NCI-H2196 (cell line): ENCODE measurements around the gene SPOCK3.
A peak's percentile ranks its signal among the peaks of the same experiment; 100 is the strongest.

Experiments used
- DNase-seq: peaks from one replicate; lab custom pipeline; 2025; ENCODE audit not compliant: unreplicated experiment; lab: John Stamatoyannopoulos, UW

Gene SPOCK3

DNA sequence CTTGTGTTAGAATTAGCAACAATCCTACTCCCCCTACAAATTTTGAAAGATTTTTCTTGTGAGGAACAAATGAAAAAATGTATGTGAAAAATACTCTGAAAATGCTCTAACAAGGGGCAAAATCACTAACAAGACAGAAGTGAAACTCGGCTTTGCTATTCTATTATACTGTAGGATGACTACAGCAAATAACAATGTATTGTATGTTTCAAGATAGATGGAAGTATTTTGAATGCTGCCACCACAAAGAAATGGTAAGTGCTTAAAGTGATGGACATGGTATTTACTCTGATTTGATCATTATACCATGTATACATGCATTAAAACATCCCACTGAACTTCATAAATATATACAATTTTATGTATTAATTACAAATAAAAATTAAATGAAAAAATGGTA, 192.8 kb downstream of the SPOCK3 start:
- no peak for DNase-seq

- DNase-seq: no peak
These were observed 198.9 kb downstream of the SPOCK3 start for GRCh38 chr4:167035390-167035789.

DNA sequence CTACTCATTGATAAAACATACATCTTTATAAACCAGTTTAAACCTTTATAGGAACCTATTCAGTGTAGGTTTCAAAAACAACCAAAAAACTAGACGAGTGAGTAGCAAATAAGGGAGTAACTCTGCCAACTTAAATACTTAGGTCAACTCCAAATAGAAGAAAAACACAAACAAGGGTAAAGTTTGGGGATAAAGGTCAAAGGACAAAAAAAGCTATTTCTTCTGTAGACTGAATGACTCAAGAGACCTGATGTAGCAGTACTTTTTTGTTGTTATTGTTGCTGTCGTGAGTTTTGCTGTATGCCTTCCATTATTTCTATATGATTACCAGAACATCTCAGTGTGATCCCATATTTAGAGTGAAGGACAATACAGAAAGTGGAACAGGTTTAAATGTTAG, 199.3 kb downstream of the SPOCK3 start:
- no peak for DNase-seq

GRCh38 chr4:167032871-167033270, 201.4 kb downstream of the SPOCK3 start:
- no peak for DNase-seq

DNA sequence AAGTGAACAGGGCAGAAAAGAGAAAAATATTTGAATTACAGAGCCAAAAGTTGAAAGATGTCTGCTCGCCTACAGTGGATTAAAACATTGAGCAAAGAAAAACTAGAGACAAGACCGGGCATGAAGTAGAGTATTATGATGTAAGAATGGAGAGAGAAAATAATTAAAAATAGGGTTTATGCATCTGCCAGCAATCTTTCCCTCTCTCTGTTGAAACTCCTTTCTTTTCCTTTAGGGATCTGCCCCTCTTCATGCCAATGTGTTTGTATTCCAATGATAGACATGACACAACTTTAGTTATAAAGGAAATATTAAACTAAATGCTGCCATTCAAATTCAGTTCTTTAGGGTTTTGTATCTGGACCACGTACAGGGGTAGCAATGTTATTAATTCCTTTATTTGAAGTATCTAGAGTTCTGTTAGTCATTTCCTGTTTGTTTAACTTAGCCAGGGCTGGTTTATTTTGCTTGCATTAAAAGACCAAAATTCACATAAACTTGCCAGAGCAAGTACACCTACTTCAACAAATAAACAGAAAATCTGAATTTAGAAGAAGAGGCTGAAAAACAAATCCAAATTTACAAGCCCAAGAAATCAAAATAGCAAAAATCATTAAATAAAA, 202.6 kb downstream of the SPOCK3 start:
- no peak for DNase-seq

DNA sequence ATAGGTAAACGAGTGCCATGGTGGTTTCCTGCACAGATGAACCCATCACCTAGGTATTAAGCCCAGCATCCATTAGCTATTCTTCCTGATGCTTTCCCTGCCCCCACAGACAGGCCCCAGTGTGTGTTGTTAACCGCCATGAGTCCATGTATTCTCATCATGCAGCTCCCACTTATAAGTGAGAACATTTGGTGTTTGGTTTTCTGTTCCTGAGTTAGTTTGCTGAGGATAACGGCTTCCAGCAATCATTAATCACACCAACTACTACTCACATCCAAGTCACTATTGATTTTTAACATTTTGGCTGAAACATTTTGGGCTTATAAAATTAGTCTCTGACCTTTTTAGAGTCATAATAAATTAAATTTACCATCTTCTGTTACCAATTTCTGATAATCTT, 205.3 kb downstream of the SPOCK3 start:
- DNase-seq: no peak

DNA sequence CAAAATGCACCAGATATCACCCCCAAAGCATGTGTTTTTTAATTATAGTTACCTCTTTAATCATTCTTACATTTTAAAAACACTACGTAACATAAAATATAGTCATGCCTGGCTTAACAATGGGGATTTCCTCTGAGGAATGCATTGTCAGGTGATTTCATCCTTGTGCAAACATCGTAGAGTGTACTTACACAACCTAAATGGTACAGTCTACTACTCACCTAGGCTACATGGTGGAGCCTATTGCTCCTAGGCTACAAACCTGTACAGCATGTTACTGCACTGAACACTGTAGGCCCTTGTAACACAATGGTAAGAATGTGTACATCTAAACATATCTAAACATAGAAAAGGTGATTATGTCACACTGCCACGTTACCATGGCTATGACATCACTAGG, 208.6 kb downstream of the SPOCK3 start:
- DNase-seq: no peak

DNA sequence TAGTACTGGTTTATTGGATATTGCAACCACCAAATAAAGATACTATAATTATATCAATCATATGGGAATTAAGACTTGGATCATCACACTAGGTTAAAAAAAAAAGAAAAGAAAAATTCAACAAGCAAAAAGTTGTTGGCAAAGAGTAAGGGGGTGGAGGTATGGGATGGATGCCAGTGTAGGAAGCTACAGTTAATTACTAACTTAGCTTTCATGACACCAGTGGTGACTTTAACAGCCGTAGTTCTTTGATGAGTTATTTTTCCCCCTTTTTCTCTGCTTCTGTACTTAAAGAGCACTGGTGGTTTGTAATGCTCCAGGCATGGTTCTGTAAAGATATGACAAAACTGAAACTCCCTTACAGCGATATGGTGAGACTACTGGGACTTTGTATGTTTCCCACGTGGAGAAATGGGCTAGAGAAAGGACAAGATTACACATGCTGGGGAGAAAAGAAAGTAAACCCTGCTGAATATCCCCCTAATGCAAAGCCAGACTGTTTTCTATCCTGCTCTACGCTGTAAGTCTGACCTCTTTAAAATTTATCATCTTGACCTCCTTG, 210.8 kb downstream of the SPOCK3 start:
- DNase-seq: no peak

DNA sequence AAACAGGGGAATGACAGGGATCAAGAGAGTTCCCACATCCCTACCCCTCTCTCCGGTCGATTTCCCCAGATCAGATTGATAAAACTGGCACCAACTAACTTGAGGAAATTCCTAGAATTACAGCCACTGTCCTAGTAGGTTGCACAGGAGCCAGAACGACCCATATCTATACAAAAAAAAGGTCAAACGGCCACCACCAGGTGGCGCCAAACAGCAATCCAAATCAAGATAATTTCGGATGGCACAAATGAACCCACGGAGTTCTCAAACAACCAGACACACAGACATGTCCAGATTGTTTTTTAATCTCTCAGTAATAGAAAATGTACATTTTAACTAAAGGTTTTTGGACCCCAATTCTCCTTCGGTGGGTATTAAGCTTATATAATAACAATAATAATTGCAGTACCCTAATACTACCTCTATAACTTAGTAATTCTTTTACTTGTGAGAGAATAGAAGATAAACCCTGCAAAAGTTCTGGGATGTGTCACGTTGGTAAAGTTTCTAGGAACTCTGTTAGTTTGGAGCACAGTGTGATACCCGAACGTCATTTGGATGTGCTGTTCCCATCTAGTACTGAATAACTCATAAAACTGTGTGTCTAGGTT, 212.6 kb downstream of the SPOCK3 start:
- peak; percentile 45 for DNase-seq

DNA sequence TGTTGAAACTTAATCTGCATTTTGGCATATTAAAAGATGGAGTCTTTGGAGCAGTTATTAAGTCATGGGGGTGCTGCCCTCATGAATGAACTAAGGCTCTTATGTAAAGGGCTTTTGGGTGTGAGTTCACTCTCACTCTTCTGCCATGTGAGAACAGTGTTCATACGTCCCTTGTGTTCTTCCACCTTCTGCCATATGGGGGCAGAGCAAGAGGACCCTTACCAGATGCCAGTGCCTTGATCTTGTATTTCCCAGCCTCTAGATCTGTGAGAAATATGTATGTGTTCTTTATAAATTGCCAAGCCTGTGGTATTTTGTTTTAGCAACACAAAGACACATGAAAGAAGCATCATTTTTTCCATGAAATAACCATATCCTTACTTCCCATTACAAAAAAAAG, 213.9 kb downstream of the SPOCK3 start:
- no peak for DNase-seq

DNA sequence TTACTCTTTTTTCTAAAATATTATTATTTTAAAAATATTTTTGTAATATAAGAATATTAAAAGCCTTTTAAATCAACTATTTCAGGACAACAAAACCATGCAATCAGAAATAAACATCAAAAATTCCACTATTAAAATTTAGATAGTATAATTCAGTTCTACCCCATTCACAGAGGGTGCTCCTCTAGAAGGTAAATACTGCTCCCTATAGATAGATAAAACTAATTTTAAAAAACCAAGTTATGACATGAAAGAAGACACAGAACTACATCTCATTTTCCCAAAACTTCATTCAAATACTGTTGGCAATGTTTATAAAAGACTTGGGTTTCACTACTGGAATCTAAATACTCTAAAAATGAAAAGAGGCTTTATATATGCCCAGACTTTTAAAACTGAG, 219.3 kb downstream of the SPOCK3 start:
- DNase-seq: no peak

DNA sequence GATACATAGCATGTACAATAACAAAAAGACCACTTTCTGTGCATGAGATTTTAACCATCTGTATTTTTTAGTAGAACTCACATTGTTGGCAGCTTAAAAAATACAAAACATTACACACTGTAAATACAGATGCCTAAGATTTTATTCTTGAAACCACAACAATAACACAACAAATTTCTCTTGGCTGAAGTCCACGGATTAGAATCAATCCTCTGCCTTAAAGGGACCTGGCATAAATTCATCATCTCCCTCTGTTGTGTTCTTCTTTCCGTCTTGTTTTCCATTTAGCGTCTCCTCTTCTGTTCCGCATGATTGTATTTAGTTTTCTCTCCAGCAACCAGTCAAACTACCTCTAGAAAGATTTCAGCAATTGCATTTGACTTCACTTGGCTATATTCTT, 231.0 kb downstream of the SPOCK3 start:
- DNase-seq: no peak

DNA sequence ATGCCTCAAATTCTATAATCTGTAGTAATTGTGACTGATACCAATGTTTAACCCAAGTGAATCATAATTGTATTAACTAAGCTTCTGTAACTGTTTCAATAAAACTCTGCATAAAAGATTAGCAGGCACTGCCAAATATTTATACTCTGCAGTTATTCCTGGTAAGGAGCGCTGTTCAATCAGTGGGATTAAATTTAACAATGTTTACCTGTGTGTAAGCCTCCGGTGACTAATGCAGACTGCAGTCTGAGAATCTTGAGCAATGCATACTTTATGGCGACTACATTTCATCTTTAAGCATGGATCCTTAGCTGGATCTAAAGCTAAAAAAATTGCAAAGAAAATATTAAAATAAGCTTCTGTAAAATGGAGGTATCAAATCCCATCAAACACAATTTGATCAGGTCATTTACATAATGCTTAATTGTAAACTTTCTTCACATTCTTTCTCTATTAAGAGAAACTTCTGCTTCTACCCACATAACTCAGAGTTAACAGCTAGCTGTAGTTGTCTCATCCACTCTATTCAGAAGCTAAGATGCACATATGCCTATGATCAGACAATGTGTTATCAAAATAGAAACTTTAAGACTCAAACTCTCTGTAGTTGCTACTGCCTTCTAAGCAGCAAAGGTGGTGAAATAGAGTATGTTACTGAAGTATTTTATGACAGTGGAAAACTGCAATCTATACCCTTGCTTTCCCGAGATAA, 234.0 kb downstream of the SPOCK3 start:
- no peak for DNase-seq

- DNase-seq: no peak
These were observed 238.1 kb downstream of the SPOCK3 start for GRCh38 chr4:166996216-166996615.

DNA sequence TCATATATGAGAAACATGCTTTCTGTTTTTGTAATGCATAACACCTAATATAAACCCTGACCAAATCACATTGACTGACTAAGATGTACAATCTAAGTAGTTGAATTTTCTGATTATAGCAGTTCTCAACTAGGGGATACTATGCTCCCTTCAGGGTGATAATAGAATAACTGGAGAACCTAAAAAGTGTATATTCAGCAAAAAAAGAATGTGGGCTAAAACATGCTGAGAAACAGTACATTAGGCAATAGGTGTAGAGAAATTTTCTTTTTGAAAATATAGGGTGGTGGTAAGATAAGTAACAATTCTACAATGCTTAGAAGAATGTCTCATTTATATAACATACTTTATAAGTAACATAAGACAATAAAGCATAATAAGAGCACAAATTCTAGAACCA, 239.6 kb downstream of the SPOCK3 start:
- DNase-seq: no peak

GRCh38 chr4:166991006-166991561, 243.2 kb downstream of the SPOCK3 start:
- DNase-seq: no peak

GRCh38 chr4:166989886-166990285, 244.4 kb downstream of the SPOCK3 start:
- no peak for DNase-seq

GRCh38 chr4:166987026-166987425, 247.3 kb downstream of the SPOCK3 start:
- DNase-seq: no peak

DNA sequence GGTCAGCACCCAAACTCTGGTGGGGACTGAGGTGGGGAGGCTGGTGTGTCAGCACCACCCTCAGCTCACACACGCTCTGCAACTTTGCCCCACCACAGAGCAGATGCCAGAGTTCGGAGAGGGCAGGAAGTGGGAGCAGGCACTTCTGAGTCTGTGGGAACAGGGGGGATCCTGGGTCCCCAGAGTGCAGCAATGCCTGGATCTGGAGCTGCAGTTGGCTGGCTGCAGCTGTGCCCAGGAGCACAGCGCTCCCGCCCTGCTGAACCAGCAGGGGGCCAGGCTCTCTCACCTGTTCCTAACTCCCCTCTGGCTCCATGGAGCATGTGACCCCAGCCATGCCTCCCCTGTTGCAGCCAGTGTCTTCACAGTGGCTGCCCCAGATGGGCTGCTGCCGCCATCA, 252.4 kb downstream of the SPOCK3 start:
- DNase-seq: no peak

DNA sequence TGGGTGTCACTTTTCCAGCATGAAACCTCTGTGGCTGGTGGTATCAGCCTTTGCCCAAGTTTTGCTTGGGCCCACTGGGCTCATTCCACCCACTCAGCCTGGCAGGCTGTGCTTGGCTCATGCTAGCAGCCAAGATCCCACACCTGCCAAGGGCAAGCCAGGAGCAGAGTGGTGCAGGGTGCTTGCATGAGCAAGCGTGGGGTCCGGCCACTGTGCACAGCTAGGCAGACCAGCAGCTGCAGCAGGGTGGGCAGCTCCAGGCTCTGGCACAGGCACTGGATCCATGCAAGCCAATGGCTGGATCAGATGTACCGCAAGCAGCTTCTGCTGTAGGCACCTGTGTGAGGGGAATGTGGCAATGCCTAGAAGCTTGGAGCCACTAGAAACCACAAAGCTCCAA, 253.9 kb downstream of the SPOCK3 start:
- DNase-seq: no peak

GRCh38 chr4:166977596-166977995, 256.7 kb downstream of the SPOCK3 start:
- DNase-seq: no peak

DNA sequence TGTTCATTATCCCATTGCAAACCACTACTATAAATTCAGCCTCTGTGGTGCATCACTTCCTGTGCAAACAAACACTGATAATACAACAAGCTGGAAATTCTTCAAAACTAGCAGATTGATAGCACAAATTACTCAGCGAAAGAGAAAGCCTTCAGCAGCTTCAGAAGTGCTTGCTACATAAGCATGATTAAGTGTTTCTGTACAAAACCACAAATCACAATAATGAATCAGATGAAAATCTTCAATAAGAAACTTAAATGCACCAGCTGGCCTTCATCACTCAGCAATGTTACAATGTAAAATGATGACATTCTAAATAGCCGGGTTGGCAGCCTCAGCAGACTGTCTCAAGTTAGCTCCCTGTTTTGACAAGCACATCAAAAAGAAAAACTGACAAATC, 262.2 kb downstream of the SPOCK3 start:
- DNase-seq: no peak
